HG03558 (cell line): ENCODE measurements around the gene CPED1.
"Not testable (repeated sequence)": the region's sequence is repeated elsewhere in the genome, so short reads cannot be mapped to it uniquely, and the experiment has no call there.

ENCODE experiments used
- ATAC-seq: cut with Tn5 transposase; IDR thresholded peaks from one replicate; pipeline ENCODE4 v1.9.1; 2021; ENCODE audit warnings: moderate number of reproducible peaks; ENCODE audit not compliant: unreplicated experiment; ENCODE audit errors: extremely low read depth

CPED1 gene

DNA sequence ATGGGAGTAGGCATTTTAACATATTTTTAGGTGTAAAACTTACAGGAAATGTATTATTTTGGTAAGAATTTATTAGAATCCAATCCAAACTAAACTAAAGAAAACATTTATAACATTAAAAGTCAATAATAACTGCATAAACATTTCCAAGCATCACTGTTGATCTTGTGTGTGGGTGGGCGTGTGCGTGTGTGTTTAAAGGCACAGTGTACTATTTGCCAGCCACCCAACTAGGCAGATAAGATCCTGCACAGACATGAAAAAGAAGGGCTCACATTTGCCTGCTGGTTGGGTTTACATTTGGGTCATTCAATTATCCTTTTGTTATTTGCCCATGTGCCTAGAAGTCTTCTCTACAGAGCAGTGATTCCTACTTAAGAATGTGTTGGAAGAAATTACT, 309.3 kb downstream of the CPED1 start:
- no peak for ATAC-seq

DNA sequence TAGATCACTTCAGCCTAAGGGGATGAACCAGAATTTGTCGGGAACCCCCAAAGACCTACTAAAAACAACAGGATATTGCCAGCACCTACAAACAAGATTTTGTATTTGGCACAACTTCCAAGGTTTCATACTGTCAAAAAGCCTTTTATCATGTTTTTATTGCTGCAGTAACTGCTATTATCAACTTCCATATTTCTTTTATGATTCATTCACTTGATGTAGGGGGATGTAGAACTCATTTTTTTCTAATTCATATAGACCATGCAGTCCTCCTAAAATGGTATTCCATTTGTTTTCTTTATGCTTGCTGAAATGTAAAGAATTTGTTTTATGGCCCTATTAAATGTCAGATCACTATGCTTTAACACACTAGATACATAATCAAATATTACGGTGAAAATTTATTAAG, 310.3 kb downstream of the CPED1 start:
- no peak for ATAC-seq

DNA sequence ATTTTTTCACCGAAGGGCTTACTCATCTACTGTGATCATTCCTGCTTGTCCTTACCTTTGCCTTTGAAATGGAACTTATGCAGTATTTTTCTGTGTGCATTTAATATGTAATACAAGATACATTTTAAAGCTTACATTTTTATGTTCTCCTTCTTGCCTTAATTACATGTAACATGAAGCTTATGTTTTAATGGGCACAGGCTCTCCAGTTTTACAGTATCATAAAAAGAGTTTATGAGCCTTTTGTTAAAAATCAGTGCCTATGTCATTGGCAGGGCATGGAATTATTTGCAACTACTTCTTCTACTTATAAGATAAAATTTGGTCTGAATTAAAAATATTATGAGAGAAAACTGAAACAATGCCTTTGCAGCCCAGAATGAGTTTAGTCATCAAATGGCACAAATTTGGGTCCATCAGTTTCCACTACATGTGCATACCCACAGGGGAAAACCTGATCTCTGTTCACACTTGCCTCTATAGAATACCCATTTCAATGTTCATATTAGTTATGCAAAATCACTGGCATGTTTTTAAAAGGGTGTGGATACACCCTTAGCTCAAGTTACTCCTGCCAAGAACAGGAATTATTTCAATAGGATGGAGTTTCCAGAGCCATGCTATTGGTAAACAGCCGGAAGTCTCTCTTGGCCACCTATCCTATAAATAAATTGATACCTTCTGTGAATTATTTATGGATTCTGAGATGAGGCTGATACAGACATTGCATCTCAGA, 312.3 kb downstream of the CPED1 start:
- no peak for ATAC-seq

DNA sequence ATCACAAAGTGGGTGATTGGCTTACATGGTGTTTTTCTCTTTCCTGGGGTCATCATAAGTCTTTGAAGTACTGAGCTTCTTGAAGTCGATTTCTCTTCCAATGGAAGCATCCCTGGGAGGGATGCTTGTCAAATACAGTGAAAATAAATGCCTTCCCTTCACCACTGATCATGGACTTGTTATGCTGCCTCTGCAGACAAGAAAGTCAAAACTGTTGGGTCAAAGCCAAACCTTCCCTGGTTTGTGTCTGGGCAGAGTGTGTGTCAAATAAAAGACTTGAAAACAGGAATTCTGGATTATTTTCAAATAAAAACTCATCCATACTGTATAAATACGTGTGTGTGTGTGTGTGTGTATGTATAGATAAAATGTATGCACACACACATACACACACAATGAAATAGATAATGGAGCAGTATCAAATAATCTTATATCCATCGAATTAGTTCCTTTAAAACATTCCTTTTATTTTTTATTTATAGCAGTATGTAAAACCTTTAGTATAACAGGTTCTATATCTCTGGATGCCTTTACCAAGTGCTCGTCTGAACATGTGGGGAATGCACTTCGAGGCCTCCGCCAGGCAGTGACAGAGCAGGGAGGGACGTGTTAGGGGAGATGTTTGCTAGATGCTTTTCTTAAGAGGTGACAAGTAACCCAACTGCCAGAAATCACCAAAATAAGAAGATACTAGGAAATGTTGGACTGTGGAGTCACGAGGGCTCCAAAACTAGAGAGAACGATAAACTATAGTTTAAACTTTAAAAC, 313.1 kb downstream of the CPED1 start:
- no peak for ATAC-seq

DNA sequence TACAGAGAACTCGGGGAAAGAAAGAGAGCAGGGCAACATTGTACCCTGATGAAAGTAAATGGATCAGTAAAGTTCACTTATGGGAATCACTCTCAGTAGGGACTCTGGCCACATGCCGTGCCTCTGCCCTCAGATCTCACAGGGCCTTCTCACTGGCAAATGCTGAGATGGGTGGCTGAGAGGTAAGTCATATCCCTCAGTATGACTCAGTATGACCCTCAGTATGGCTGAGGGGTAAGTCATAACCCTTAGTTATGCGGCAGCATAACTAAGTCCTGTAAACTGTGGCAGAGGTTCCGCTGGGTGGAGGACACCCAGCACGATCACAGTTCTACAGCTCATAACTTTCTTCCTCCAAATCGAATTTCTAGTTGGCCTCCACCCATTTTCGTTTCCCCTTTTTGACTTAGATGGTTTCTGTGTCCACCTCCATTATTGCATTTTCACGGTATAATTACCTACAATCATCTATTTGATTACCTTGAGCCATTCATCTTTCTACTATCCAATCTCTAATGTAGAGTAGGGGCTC, 313.8 kb downstream of the CPED1 start:
- ATAC-seq, result peak; percentile 81

DNA sequence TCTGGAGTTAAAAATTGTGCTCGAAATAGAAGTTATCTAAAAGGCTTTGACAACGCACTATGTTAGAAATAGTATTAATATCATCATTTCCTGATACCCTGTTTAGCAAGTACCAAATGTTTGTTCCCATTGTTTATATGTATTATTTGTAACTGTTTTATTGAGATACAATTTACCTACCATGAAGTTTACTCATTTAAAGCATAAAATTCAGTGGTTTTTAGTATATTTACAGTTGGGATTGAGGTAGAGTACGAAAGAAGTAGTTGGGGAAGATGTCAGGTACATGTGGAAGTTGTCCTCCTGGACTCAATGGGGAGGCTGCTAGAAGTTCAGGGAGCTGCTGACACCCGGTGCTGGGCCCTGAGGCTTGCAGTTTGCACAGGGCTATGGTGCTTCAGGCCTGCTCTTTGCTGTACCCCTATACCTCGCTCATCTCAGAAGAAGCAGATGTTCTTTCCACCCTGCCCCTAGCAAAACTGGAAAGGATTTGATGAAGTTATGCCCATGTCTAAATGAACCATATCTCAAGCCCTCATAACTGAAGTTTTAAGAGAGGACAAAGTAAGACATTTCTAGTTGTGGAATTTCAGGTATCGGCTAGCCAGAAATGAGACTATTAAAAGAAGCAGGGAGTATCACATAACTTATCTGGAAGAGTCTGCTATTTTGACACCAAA, 315.1 kb downstream of the CPED1 start:
- no peak for ATAC-seq

DNA sequence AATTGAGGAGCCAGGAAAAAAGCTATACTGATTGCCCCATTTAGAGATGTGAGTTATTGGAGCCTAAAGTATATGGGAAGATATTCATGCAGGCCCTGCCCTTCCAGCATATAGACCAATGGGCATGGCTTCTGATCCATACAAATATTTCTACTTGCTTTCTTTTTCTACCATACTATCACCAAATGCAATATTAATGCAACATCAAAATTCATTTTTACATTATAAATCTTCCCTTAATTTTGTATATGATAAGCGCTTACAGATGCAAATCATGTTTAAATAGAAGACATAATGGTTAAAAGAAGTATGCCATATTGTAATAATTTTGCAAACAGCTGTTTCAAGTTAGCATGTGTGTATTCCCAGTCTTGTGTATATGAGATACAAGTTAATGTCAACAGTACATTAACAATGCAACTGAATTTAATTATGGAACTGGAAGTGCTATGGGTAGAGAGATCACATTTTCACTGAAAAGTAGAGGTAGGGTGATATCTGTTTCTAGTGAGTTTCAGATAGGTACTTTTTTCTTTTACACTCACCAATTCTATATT, 315.7 kb downstream of the CPED1 start:
- ATAC-seq, result no peak

DNA sequence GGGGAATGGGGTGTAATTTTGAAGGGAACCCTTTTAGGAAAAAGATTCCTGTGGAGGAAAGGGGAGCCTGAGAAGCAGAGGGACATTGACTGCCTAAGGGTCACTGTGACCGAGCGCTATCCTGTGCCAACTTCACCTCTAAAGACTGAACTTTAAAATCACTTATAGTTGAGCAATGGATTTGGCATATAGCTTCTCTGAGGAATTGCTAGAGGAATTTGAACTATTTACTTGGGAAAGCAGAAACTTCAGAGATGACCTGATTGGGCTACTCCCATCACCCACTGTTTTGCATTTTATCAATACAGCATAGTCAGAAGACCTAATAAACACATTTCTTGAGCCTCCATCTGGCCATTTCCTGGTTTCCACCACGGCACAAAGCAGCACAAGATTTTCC, 316.6 kb downstream of the CPED1 start:
- no peak for ATAC-seq

DNA sequence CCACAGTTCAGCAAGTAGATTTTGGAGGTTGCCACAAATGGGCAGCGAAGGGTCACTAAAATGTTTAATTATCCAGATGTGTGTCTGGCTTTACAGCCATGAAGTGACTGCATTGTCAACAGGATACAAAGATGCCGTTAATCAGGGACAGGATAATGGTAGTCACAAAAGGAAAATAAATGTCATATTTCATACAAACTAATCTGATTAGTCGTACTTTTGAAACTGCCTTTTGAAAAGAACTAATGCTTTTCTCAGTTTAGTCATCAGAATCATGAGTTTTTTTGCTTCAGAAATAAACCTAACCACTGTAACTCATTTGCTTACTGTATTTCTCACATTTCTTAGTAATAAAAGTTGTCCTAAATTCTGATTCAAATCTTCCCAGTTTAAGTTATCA, 318.1 kb downstream of the CPED1 start:
- ATAC-seq, result no peak

DNA sequence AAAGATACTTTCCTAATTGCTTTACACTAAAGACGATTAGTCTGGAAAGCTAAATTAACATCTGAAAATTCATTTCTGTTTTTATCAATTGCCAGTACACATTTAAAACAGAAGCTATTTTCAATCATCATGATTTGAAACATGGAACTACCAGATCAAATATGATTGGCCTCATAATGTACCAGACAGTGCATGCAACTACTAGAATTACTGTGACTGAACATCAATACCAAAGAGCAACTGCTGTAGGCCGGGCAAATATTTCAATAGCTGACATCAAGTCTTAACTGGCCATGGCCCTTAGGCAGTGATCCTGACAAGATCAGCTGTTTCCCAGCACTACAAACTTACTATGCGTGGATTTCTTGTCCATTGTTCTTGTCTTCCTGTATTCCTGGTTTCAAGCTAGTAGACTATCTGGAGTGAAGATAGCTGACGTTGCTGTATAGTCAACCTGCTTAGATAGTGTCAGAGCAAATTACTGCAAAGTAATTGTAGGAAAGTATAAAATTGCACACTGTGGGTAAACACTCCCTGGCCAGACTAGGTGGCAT, 318.6 kb downstream of the CPED1 start:
- ATAC-seq, result no peak

DNA sequence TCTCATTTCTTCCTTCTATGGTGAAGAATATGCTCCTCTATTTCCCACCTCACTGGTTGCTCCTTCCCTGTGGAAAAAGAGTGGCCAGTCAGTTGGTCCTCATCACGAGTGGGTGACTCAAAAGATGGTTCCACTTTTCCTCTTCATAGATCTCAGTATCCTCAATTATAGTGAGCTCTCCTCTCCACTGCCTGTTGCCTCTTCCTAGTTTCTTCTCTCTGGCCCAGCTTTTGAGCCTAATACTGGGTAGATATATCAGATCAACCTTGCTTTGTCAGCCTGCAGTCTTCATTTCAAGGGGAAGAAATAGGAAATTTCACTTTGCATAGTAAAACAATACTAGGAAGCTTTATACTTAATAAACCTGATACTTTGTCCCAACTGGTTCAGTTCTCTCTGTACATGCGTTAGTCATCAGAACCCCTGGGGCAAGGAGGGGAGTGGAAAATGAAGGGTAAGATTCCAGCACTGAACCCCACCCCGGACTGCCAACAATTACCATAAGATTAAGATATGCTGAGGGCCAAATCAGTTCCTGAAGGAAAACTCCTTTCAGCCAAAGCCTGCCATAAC, 324.8 kb downstream of the CPED1 start:
- ATAC-seq, result no peak

DNA sequence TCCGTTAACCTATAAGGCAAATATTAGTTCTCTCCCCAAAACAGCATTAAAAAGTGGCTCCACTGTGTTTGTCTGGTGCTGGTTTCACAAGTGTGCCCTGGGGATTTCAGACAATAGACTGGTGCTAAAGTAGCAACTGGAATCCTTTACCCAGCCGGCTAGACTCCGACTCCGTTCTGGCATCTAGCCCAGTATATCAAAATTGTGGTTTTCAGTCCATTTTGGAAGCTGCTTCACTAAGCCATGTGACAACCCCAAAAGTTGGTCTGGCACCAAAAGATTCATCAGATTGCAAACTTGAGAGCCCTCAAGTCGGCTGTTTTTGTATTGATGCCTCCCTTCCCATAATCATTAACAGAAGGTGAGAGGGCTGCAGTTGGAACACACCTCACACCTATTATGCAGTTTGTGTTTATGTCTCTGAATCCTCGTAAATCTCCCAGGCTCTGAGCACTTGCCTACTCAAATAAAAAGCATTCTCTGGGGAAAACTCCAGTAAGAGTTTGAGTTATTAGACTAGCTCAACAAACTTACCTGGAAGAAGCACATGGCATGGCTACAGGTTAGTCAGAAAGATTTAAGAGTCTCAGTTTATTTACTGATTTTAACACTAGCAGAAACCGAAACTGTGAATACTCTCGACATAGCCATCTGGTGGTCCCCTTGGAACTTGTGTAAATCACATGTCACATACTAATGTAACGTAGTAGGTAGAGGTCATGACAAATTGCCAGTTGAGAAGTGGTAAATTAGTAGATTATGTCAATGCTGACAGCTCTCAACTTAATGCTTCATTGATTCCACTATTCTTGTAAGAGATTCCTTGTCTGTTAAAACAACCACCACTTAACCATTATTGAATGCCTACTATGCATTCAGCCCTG, 325.5 kb downstream of the CPED1 start:
- peak; percentile 88 for ATAC-seq

DNA sequence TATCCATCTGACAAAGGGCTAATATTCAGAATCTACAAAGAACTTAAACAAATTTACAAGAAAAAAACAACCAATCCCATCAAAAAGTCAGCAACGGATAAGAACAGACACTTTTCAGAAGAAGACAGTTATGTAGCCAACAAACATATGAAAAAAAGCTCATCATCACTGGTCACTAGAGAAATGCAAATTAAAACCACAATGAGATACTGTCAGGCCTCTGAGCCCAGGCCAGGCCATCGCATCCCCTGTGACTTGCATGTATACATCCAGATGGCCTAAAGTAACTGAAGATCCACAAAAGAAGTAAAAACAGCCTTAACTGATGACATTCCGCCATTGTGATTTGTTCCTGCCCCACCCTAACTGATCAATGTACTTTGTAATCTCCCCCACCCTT, 326.7 kb downstream of the CPED1 start:
- ATAC-seq, result not testable (repeated sequence)

DNA sequence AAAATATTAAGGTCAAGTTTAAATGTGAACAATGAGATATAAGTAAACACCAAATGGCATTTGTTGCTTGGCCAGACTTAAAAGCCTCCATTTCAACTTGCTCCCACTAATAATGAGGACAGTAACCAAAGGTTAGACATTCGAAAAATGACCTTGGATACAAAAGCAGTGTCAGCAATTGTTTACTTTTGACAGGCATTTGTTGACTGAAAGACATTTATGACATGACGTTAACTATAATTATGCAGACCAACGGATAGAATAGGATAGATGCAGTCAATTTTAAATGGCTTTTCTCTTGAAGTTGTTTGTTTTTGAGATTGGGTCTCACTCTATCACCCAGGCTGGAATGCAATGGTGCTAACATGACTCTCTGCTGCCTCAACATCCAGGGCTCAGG, 333.9 kb downstream of the CPED1 start:
- ATAC-seq, result no peak

DNA sequence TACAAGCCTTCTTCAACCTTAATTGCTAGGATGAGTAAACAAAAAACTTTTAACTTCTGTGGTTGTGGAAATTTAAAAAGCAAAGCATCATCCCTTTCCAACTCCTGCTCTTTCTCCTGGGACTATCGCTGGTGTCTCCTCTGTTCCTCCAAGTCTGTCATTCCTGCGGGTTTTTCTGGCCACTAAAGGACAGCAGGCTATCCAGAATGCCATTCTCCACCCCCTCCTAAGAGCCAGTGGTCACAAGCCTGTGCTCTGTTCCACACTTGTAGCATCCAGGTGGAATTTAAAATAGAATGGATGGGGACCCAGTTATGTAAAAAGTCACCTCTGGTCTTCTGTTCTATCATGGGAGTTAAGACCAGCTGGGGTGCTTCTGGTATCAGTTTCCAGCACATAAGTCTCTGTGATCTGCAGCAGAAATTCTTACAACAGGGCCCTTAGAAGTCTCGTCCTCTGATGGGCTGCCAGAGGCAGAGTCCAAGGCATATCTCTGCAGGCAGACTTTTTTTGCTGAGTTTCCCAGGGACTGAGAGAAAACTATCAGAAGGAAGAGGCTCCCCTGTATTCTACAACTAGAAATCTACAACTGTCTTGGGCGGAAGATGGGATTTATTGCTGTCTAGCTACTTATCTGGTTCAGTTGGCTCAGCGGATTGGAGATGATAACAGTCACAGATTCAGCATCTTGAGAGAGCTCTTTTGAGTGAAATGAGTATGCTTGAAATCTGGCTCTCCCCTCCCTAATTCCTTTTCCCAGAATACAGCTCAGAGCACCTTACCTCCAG, 335.2 kb downstream of the CPED1 start:
- ATAC-seq, result no peak

DNA sequence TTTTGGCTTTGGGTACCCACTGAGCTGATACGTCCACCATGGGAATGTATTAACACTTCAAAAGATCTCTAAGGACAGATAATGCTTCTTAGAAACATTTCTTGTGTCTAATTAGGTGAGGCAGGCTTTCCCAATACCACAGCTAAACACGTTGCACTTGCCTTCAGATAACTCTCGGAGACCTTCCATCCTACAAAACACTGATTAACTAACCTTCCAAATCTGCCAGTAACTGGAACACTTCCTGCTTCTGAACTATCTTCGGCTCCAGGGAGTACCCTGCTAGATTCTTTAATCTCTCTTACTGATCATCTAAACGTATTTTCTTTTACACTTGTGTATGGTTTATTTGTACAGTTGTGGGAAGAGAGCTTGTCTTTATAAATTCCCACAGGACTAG, 339.2 kb downstream of the CPED1 start:
- ATAC-seq, result no peak

DNA sequence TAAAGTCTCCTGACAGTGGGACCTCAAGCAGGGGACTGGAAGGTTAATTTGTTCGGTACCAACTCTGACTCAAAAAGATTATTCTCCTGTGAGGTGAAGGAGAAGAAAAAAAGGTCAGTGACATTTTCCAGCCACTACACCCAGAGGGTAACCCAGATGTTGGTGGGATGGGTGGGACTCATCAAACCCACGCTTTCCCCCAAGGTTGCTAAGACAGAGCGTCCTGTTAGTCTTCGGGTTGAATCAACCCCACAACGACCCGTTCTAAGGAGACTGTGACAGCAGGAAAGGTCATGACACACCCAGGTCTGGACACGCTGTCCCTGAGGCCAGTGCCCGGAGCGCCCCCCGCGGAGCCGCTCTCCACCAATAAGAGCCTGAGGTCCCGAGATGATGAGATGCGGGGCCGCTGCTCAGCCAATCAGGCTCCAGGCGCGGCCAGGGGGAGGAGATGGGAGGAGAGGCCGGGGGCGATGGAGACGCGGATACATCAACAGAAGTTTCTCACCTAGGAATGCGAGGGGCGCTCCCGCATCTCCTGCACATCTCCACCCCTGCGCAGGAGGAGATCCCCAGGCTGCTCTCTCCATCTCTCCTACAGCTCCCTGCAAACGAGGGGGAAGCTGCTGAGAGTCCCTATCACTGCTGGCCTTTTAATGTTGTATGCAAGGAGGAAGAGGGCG, 340.1 kb downstream of the CPED1 start, which contains the start of gene WNT16:
WNT16 (plus strand) TSS at position 493 of the 683 bp plus-strand sequence. CDS start 293 bp downstream, outside the sequence.
- ATAC-seq, result no peak
